SKM-1 (cell line): ENCODE results near the gene SLC18B1.

ENCODE experiments used
- DNase-seq: peaks from one replicate; lab custom pipeline; 2025; ENCODE audit not compliant: unreplicated experiment; lab: John Stamatoyannopoulos, UW

The SLC18B1 gene

DNA sequence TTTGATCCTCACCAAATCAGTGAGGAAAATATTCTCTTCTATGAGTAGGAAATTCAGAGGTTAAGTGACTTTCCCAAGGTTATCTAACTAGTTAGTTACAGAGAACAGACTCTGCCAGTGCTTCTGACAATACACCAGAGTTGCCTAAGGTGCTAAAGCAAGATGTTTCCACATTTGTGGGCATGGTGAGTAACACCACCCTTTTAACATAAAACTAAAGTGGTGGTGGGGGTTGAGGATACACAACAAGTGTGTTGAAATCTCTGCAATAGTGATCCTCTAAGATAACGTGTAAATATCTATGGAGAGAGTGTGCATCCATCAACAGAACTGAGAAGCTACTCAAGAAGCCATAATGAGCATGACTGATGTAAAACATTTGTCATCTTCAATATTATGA, 52.4 kb downstream of the SLC18B1 start:
- peak; percentile 53 for DNase-seq

DNA sequence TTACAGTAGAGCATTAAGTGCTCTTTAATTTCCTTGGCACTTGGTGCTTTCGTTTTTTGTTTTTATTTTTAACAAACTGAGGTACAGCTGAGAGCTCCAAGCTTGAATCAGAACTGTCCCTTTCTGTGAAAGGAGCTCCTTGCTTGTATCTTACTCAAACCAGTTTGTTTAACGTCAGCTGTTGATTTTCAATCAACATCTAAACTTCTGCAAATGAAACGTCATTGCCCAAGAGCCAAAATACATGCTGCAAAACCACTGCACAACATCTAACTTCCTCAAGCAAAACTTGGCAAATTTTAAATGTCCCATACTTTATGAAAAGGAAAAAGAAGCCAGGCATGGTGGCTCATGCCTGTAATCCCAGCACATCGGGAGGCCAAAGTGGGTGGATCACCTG, 55.9 kb downstream of the SLC18B1 start:
- DNase-seq: no peak

DNA sequence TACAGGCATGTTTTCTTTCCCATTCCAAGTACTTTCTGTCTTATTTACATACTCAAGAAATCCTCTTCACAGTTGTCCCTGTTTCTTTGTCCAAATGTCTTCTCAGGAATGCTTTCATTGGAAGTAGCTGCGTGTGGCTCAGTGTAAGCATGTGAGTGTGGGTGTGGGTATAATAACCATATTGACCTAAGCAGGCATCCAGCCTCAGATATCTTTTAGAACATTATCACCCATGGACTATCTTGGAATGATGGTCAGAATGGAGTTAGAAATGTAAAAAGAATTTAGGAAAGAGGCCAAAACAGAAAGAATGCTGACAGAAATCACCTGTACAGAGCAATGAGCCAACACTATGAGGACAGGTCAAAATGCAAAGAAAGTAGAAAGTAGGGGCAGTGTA, 57.2 kb downstream of the SLC18B1 start:
- no peak for DNase-seq

DNA sequence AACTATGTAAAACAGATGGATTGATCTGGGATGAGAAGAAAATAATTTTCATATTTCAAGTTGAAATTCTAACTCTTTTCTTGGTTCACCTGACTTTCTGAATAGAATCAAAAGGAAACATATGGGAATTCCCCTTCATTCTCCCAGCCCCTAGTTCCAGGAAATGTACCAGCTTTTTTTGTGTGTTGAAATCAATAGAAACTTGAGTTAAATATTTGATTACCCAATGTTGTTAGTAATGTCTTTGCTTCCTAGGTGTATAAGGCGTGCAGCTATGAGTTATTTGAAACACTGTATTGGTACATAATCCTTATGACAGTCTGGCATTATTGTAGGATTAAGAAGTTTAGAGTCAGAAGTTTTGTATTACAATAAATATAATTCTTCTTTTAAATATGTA, 62.2 kb downstream of the SLC18B1 start:
- DNase-seq: no peak

- peak; percentile 26 for DNase-seq
Observed at GRCh38 chr6:132734694-132735236, 63.7 kb downstream of the SLC18B1 start.

DNA sequence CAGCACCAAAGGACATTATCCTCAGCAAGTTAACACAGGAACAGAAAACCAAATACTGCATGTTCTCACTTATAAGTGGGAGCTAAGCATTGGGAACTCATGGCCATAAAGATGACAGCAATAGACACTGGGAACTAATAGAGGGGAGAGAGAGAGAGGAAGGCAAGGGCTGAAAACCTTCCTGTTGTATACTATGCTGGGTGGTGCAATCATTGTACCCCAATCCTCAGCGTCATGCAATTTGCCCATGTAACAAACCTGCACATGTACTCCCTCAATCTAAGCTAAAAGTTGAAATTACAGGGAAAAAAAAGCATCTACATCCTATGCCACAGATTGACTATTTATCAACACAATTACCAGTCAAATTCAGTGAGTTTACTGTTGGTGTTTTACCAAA, 64.6 kb downstream of the SLC18B1 start:
- DNase-seq: no peak

DNA sequence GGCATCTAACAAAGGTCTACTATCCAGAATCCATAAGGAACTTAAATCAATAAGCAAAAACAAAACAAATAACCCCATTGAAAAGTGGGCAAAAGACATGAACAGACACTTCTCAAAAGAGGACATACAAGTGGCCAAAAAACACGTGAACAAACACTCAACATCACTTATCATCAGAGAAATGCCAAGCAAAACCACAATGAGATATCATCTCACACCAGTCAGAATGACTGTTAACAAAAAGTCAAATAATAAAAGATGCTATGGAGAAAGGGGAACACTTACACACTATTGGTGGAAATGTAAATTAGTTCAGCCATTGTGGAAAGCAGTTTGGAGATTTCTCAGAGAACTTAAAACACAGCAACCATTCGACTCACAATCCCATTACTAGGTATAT, 65.2 kb downstream of the SLC18B1 start:
- no peak for DNase-seq

- DNase-seq: no peak
Observed at GRCh38 chr6:132731086-132731485, 67.4 kb downstream of the SLC18B1 start.

- no peak for DNase-seq
Observed at GRCh38 chr6:132730560-132730959, 67.9 kb downstream of the SLC18B1 start.

- DNase-seq: no peak
Observed at GRCh38 chr6:132728616-132729015, 69.8 kb downstream of the SLC18B1 start.

GRCh38 chr6:132726608-132726975, 71.8 kb downstream of the SLC18B1 start:
- DNase-seq: no peak

DNA sequence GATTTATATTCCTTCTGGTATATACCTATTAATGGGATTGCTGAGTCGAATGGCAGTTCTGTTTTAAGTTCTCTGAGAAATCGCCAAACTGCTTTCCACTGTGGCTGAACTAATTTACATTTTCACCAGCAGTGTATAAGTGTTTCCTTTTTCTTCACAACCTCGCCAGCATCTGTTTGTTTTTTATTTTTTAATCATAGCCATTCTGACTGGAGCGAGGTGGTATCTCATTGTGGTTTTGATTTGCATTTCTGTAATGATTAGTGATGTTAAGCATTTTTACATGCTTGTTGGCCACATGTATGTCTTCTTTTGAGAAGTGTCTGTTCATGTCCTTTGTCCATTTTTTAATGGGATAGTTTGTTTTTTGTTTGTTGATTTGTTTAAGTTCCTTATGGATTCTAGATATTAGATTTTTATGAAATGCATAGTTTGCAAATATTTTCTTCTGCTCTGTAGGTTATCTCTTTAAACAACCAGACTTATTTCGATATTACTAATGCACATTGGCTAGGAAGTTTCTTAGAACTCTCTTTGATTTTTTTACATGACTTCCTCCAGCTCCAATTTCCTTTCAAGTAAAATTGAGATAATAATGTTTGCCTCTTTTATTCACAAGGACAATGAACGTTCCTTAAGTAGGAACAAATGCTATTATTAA, 72.4 kb downstream of the SLC18B1 start:
- DNase-seq: no peak

- no peak for DNase-seq
Observed at GRCh38 chr6:132725471-132725870, 73.0 kb downstream of the SLC18B1 start.

GRCh38 chr6:132719736-132720448, 78.5 kb downstream of the SLC18B1 start:
- no peak for DNase-seq
